NT2/D1 (cell line): ENCODE data around the gene MTNR1A.

Experiments
- SUZ12 ChIP-seq: IDR thresholded peaks from 2 replicates; pipeline ENCODE4 v1.6.1; 2011; ENCODE audit not compliant: insufficient read length, insufficient read depth; ENCODE audit errors: extremely low read depth
- ZNF274 ChIP-seq: IDR thresholded peaks from 2 replicates; pipeline ENCODE4 v1.6.1; 2011; ENCODE audit warnings: mild to moderate bottlenecking, low read depth, low read length

GRCh38 chr4:186516287-186516686, 39.1 kb downstream of the MTNR1A start:
- TF ChIP-seq SUZ12 (no peak), ZNF274 (no peak)
